Umbilical cord (tissue), 2 donors: ENCODE results near the gene GPR153. TPM values are rescaled to one million over a fixed set of nuclear protein-coding genes. Genes with fewer than 3 reads are reported as not detected.

ENCODE experiments used
- DNase-seq: peaks from one replicate; pipeline ENCODE4 v3.0.0-alpha.2; 2015; ENCODE audit warnings: low spot score
- total RNA-seq: library from RNA; depleted of rRNA; stranded (reverse); fragments of >200 nt; gene quantifications from one replicate; pipeline ENCODE4 v1.2.3, GENCODE V29; 2014; ENCODE audit warnings: low replicate concordance; ENCODE audit not compliant: insufficient read depth

GPR153 gene
- total RNA-seq, 1 donor from 2014 or later = 17.6 TPM

DNA sequence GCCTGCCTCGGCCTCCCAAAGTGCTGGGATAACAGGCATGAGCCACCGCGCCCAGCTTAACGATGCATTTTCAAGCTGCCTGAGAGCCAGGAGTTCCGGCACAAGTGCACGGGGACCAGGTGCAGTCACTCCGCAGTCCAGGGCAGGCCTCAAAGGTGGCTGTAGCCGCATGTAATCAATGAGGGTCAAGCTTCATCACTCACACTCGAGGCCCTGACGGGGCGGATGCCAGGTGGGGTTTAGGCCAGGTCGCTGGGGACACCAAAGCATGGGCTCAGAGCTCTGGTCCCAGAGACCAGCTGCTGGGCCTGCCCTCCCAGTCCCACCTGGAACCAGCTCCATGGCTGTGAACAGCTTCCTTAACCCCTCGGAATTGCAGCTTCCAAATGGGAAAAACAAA lies 26.1 kb upstream of the GPR153 start:
- no peak for DNase-seq

DNA sequence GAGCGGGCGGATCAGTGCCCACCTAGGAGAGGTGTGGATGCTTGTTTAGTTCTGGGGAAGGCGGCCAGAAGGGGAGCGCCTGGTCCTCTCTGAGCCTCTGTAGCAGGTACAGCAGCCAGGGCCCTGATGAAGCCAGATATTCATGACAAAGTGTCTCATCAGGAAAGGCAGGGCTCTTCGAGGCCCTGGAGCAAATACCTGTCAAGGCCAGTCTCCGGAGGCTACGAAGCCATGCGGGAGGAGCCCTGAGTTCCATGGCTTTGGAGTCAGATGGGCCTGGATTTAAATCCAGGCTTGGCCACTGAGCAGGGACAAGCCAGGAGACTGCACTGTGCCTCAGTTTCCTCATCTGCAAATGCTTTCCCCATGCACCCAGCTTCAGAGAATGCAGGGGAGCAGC lies 25.4 kb upstream of the GPR153 start:
- DNase-seq = no peak

GRCh38 chr1:6285336-6285735 lies 24.4 kb upstream of the GPR153 start:
- DNase-seq = no peak

- no peak for DNase-seq
Observed at GRCh38 chr1:6282577-6283270, 21.8 kb upstream of the GPR153 start.

GRCh38 chr1:6281511-6282402 lies 20.9 kb upstream of the GPR153 start:
- DNase-seq = no peak

- DNase-seq = no peak
Observed at GRCh38 chr1:6280761-6281451, 20.0 kb upstream of the GPR153 start.

DNA sequence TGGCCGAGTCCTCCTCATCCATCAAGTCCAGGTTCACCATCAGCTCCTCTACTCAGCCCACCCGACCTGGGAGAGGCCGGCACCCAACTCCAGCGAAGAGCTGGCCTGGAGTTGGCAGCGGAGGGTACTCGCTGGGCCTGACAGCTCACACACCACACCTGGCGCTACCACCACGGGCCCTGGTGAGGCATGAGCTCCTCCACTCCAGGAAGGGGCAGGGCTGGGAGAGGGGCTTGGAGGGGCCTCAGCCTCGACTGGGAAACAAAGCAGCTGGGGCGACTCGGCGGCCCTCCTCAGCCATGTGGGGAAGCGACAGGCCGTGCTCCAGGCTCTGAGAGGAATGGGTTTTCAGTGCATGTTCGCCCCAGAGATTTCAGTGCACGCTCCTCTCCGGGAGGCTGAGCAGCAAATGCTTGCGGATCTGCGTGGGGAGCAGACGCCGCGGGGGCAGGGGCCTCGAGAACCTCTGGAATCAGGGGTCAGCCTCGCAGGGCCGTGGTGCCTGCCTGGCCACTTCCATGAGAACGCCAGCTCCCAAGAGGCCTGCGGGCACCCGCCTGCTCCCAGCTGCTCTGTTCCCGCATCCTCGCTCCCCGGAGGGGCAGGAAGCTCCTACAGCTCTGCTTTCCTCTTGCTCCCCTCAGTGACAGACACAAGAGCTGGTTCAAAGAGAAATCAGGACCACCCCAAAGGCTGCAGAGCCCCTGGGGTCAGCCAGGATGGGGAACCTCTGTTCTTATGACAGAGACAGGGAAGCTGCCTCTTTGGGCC lies 18.9 kb upstream of the GPR153 start:
- no peak for DNase-seq

DNA sequence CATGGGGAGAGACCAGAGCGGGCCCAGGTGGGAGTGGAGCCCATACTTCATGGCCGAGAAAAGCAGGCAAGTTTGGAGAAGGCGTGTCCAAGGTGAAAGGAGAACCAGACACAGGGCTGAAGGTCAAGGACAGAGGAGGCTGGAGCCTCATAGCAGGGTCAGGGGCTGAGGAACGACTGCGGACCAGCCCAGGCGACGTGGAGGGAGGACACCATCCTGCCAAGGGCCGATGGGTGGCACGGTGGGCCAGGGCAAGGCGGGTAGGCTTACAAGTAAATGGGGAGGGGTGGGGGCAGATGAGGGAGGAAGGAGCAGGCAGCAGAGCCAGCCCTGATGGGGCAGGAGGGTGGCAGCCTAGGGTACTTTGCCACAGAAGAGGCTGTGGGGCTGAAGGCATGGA lies 18.2 kb upstream of the GPR153 start:
- DNase-seq = no peak

- DNase-seq = no peak
Observed at GRCh38 chr1:6278263-6278662, 17.4 kb upstream of the GPR153 start.

GRCh38 chr1:6276811-6277555 lies 16.1 kb upstream of the GPR153 start:
- DNase-seq = no peak

GRCh38 chr1:6275826-6276782 lies 15.2 kb upstream of the GPR153 start:
- DNase-seq = peak; percentile 96

GRCh38 chr1:6274622-6275139 lies 13.8 kb upstream of the GPR153 start:
- DNase-seq = no peak

- DNase-seq = no peak
Observed at GRCh38 chr1:6274102-6274501, 13.2 kb upstream of the GPR153 start.

- peak; percentile 59 for DNase-seq
Observed at GRCh38 chr1:6273380-6273891, 12.5 kb upstream of the GPR153 start.

GRCh38 chr1:6272868-6273267 lies 12.0 kb upstream of the GPR153 start:
- DNase-seq = no peak

DNA sequence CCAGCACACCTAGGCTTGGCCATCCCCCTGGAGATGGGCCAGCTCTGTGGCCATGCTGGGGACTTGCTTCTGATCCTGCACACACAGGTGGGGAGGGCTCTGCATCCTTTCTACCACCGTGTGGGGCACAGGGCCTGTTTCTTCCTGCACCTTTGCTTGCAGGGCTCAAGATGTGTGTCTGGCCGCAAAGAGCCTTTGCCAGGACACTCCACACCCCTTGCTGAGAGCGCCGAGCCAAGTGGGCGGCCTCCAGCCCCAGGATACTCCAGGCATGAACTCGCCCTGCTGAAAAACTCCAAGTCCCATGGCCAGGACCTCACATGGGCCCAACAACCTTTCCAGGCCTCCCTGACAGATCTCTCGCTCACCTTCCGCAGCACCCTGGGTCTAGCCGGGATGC lies 11.6 kb upstream of the GPR153 start:
- no peak for DNase-seq

- no peak for DNase-seq
Observed at GRCh38 chr1:6271554-6271953, 10.7 kb upstream of the GPR153 start.

DNA sequence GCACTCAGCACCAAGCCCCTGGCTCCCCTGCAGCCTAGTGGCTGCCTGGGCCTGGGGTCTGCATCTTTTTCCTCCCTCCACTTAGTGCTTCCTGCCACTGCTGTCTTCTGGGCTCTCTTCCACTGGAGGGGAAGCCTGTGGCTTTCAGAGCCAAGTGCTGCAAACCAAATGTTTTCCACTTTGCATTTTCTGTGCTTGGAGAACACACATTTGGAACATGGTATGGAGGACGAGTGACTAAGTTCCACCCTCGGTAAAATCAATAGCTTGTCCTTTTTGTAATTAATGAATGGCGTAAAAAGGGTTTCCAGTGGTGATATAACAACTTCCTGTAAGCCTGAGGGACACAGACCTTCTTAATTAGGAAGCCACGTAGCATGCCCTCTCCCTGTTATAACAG lies 10.1 kb upstream of the GPR153 start:
- no peak for DNase-seq

DNA sequence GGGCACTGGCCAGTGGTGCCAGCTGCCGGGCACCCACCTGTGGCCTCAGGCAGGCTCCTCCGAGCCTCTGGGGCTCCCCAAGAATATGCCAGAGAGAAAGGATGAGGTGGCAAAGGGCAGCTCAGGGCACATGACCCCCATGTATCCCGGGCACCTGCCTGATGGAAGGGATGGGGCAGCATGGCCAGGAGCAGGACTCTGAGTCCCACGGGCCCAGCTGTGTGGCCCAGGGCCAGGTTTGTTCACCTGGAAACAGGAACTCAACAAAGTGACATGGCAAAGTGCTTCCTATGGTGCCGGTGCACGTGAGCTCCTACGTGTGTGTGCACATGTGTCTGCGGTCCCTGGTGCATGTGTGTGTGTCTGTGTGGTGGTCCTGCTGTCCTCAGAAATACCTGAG lies 9.5 kb upstream of the GPR153 start:
- DNase-seq = no peak
